HS-27A (cell line): ENCODE measurements around the gene MAN1A2.

Experiments used
- DNase-seq: peaks from one replicate; pipeline ENCODE4 v3.0.0-alpha.2; 2012; ENCODE audit warnings: low read depth, missing footprints

MAN1A2 gene

DNA sequence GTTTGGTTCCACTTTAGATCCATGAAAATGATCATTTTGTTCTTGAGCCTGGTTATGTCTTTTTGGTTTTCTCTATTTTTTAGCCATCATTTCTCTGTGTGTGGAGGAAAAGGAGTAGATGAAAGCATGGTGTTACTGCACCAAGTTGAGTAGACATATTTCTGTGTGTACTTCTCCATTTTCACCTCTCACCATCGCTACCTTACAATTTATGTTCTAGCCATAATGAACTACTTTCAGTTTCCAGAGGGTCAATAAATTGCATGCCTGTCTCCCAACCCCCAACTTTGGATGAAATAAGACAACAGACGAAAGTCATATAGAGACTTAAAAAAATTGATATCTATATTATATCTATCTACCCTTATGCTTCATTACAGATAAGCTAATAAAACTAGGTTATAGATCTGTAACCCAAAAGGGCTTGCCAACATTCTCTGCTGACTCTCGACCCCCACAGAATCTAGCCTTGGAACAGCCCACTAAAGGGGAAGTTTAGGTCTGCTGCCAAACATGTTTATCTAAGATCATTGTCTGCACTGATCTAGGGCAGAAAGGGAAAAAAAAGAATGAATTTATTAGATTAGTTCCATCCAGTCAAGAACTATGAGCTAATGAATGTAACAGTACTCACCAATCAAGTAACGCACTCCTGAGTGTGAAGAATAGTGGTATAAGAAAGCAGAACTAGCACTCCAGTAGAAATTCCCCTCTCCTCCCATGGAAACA lies 7.5 kb upstream of the MAN1A2 start:
- DNase-seq: no peak

DNA sequence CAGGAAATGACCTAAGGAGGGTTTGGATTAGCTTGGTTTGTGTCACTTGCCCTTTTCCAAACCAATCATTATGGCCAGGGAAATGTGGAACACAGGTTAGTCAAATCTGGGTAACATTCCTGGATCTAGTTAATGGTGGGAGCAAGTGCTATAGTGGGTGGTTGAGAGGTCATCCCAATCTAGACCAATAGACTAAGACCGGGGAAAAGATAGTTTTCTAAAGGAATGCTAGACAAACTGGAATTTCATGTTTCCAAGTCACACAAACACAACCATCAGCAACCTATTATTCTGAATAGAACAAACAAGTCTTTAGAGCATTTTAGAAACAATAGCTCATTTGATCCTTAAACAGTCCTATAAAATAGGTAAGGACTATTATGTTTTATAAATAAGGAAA lies 4.3 kb upstream of the MAN1A2 start:
- DNase-seq: no peak

DNA sequence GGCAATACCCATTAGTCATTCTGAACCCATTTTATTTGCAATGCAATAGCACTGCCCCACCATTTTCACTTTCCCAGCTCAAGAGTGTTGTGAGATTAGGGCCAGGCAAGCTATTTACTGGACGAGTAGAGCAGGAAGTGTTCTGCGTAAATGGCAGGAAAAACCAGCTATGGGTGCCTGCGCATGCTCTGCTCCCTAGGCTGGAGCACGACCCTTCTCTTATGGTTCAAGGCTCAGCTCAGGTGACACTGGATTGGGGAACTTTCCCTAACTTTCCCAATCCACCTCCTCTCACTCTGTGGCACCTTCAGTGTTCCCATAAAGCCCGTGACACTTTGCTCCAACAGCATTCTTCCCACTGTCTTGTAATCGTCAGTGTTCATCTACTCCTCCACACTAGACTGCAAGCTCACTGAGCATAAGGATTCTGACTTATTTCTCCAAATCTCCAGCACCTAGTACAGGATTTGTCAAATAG lies 3.6 kb upstream of the MAN1A2 start:
- no peak for DNase-seq

DNA sequence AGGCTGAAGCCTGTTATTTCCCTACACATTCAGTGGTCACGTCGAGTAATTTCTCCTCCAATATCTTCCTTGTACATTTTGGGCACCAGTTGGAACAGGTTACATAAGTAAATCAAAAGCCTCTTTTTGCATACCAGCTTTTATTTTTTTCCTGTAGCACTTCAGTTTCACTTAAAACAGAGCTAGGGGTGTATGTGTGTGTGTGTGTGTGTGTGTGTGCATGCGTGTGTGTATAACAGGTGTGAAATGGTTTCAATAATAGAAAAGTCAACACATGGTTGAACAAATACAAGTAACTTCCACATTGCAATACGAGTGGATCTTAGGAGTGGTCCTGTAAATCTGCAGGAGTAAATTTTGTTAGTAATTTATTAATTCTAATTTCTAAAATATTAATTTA lies 3.0 kb upstream of the MAN1A2 start:
- no peak for DNase-seq

DNA sequence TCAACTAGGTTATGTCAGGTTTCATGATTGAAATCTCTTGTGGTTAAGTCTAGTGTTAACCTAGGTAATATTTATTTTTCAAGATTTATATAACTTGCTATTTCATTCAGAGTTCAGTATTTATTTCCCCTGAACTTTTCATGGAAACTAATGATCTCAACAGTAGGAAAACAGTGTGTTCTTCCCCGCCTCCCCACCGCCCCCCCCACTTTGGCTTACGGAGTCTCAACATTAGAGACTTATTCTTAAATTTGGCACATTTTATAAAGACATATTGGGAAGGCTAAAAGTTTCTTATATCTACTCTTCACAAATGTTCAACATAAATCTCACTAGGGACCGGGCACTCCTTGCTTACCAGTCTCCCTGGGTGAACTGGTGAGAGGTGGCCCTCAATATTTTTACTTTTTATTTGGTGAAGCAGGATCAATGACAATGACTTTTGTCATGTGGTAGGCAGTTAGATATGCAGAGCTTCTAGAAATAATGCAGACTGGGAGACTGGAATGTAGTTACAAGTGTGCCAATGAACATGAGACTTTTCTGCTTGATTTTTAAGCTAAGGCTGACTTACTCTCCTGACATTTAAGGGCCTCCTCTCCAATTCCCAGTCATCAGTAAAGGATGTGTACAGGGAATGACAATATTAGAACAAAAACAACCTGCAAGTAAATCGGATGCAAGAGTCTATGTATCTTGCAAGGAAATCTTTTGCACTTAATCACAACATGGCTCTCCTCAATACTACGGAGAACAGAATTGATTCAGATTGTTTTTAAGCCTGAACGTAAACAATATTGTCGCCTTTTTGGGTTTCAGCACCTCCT lies 1.7 kb upstream of the MAN1A2 start:
- DNase-seq: no peak

DNA sequence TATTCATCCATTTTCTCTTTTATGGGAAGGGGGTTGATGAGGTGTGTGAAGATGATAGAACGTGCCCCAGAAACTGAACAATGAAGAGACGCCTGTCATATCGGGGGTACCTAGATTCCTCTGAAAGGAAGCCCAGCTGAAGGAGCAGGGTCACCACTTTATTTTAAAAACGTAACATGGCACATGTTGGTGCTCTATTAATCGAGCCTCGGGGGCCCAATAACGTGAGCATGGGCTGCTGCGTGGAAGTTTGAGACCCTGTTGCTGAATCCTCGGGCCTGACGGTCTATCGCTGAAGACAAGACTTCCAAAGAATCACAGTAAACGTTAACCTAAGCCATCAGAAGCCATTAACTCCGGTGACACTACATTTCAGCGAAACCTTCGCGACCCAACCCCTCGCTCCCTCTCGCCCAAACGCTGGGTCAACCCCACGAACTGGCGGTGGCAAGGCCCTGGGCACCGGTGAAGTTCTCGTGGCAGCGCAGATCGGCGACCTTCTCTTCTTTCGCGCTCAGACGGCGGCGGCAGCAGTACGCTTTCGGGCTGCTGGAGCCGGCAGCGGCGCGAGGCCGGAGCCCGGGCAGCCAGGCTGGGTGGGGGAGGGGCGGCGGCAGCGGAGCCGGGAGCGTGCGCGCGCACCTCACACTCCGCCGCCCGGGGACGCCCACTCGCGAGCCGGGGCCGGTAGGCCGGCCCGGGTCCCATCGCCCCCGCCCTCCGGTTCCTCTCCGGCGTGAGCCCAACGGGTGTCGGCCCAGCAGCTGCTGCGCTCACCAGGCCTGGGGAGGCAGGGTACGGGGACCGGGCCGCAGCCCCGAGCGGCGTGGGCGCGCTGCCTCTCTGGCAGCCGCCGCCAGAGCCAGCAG lies 838 bp upstream of the MAN1A2 start:
- DNase-seq: no peak

DNA sequence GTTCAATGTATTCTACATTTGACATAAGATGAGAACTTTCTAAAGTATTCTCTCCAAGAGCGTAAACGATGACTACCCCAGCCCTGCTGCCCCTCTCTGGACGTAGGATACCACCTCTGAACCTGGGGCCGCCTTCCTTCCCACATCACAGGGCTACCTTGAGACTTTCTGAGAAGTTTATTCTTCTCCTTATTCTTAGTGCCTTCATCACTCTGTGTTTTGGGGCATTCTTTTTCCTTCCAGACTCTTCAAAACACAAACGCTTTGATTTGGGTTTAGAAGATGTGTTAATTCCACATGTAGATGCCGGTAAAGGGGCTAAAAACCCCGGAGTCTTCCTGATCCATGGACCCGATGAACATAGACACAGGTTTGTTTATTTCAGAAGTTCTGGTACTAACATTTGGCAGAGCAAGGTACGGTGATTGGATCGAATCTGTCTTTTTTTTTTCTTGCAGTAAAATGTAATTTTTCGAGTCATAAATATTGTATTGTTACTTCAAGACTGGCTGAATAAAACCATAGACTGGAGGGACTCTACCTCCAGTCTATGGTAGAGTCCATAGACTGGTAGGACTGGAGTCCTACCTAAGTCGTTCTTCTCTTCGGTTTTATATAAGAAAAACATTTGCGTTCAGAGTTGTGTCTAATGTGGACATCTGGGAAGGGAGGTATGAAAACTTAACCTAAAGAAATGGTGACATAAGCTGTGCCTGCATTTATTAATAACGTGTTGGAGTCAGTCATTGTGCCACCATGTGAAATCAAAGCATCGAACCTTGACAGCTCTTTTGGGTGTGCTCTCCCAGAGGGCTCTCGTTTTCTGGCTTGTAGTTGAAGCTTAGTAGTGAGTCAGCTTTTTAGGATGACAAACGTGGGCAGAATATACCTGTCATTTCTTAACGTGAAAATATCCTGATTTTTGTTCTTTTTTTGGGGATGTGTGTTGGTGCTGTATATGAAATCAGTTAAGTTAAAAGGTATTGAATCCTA lies 1.2 kb downstream of the MAN1A2 start:
- DNase-seq: no peak

DNA sequence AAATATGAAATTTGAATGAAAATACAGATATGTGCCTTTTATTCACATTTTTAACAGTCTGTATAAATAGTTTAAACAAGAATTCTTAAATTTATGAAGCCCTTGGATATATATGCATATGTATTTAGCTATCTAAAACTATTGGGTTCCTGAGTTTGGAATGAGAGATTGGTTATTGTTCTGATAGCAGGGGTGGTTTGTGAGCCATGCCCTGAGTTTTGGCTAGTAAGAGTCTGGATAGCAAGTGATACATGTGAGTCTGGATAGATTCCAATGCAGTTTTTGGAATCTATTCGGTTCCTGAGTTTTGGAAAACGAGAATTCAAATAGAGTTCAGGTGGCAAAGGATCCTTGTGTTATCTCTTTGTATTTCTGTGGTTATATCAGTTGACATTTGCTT lies 2.8 kb downstream of the MAN1A2 start:
- DNase-seq: no peak

DNA sequence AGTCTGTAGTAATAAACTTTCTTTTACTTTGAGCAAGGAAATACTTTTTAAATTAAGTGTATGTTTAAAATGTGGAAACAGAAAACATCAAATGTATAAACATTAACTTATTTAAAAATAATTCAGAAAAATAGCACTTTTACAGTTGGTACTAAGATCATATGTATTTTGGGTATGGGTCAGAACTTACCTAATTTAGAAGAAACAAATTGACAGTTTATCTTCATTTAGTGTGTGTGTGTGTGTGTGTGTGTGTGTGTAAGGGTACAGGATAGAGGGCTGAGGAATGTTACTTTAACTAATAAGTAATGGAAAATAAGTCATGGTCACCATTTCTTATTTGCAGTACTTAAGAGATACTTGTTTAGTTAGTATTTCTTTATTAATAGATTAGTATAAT lies 3.3 kb downstream of the MAN1A2 start:
- DNase-seq: no peak

DNA sequence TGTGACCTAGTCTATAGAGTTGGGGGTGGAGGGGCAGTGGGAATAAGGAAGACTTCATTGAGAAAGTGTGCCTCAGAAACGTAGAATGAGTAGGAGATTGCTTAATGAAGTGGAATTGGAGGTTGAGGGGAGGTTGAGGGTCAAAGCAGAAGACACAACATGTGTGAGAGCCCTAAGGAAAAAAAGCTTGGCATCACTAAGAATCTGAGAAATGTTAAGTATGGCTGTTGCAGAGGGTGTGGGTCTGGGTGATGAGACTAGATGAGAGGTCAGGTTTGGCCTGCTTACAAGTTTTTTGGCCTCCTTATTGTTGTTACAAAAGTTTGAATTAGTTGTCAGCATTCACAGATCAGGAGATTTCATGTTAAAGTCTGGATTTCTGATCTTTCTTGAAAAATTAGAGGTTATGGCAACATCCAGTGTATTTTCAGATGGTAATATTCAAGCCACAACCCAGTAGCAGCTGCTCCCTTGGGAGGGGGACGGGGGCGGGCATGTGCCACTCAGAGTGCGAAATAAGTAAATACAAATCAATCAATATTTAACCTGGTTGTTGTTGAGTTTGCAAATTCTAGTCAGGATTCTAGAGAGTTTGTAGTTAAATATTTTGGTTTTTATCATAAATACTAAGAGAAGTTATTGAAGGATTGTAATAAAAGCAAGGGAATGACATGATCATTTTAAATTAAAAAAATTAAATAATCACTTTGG lies 4.3 kb downstream of the MAN1A2 start:
- no peak for DNase-seq

DNA sequence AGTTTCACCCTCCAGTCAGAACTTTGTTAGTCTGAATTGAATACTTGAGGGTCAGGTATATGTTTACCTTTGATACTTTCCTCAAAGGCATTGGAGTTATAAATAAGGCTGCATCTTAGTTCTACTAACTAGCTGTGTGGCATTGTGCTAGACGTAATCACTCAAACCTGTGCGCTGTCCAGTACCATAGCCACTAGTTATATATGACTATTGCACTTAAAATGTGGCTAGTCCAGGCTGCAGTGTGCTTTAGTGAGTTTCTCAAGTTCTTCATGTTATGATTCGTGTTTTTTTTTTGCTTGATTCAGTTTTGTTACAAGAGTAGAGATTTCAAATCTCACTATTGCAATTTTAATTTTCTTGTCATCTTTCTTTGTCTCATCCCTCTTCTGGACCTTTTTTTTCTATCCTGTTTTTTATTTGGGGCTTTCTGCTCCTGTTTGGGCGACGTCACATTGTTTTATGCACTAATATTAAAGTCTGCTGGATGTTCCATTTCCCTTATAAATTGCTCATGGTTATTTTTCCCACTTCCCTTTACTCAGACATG lies 5.7 kb downstream of the MAN1A2 start:
- DNase-seq: no peak

DNA sequence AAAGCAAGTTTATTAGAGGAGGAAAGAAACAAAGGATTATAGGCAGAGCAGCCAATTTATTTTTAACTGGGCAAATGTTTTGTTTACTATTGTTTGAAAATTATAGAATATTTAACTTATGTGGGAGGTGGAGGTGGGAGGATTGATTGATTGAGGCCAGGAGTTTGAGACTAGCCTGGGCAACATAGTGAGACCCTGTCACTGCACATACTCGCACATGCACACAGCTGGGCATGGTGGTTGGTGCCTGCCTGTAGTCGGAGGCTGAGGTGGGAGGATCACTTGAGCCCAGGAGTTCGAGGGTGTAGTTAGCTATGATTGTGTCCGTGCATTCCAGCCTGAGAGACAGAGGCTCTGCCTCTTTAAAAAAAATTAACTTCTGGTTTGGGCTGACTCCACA lies 6.7 kb downstream of the MAN1A2 start:
- DNase-seq: no peak

DNA sequence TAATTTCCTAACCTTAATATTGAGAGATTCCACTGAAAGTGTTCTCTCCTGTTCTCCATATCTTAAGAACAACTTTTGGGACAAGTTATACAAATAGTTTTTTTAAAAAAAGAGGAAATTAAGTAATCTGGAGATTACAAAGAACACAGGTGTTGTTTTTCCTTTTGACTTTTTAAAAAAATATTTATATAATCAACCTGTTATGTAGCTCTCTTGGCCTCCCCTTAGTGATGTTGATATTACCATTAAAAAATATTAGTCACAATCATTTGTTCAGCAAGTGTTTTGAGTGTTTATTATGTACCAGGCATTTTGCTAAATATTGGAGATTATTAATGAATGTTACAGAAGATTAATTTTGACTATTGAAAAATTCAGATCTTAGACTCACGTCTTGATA lies 8.1 kb downstream of the MAN1A2 start:
- DNase-seq: no peak

DNA sequence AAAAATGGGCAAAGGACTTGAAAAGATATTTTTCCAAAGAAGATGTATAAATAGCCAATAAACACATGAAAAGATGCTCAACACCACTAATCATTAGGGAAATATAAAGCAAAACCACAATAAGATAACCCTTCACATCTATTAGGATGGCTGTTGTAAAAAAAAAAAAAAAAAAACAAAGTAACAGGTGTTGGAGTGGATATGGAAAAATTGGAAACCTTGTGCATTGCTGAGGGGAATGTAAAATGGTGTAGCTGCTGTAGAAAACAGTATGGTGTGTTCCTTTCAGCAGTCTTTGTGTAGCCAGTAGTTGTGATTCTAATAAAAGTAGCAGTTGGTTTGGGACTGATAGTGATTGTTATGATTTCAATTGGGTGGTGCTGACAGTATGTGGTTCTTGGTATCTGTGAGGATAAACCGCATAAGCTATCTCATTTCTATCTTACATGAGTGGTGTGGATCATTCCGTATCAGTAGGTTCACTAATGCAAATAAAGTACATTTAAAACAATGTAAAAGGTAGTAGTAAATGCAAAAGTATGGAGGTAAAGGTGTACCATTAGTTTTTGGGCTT lies 19.9 kb downstream of the MAN1A2 start:
- no peak for DNase-seq

DNA sequence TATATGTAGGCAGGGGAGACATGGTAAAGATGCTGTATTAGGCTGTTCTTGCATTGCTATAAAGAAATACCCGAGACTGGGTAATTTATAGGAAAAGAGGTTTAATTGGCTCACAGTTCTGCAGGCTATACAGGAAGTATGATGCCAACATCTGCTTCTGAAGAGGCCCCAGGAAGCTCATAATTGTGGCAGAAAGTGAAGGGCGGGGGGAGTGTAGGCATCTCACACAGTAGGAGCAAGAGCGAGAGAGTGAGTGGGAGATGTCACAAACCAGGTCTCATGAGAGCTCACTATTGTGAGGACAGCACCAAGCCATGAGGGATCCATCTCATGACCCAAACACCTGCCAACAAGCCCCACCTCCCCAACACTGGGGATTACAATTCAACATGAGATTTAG lies 21.1 kb downstream of the MAN1A2 start:
- no peak for DNase-seq

DNA sequence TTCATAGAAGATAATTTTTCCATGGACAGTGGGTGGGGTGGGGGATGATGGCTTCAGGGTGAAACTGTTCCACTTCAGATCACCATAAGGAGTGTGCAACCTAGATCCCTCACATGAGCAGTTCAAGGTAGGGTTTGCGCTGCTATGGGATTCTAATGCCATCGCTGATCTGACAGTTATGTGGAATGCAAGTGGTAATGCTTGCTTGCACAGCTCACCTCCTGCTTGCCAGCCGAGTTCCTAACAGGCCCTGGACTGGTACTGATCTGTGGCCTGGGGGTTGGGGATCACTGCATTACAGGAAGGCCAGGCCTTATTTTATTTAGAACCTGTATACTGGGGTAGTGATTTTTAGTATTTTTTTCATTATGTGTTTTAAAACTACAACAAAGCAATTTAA lies 22.0 kb downstream of the MAN1A2 start:
- no peak for DNase-seq

DNA sequence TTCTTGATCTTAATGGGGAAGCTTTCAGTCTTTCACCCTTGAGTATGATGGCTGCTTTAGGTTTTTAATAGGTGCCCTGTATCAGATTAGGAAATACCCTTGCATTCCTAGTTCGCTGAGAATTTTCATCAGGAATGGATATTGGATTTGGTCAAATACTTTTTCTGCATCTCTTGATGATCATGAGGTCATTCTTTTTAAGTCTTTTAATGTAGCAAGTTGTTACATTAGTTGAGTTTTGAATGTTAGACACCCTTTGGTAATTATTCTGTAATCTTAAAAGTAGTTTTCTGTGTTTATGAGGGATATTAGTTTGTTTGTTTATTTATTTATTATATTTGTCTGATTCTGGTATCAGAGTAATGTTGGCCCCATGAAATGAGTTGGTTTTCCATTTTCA lies 22.5 kb downstream of the MAN1A2 start:
- no peak for DNase-seq

DNA sequence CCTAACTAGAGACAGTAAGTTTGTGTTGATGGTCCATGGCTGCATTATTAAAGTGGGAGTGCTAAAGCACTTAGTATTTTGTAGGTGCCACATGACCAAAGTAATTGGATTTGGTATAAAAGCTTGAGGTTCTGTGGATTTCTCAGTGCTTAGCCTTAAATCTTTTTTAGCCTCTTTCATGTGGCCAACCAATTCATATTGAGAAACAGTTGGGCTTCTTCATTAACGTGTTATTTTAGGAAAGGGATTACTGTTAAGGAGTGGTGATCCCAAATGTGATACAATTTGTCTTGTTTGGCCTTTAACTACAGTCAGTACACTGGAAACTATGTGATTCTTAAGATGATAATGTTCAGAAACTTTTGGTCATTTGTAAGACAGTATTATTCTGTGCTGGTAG lies 25.5 kb downstream of the MAN1A2 start:
- DNase-seq: no peak

DNA sequence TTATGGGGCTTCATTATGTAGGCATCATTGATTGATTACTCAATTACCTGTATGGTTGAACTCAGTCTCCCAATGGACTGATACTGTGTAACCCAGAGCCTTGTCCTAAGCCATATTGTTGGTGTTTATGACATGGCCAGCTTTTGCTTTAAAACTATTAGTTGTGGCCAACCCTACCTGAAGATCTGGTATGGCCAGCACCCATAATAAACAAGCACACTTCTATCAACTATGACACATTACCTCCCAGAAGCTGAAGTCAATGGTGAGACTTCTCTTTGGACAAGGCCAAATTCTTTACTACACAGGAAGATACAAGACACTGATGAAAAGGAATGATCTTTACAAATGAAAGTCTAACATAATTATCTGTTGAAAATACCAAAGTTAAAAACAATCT lies 28.8 kb downstream of the MAN1A2 start:
- DNase-seq: no peak

DNA sequence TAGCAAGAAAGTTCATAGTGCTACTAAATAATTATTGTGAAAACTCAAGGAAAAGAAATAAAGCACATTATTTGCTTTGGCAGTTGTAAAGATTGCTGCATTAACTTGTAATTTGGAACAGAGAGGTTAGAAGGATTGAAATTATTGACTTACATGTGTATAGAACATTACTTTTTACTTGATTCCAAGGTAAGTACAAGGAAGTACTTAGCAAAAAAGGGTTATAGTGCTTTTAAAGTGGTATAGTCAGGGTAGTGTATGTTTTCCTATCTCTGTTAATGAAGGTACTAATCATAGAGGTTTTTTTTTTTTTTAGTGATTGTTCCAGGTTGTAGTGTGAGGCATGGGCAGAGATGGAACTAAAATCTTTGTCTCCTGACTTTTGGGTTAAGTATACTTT lies 29.4 kb downstream of the MAN1A2 start:
- no peak for DNase-seq
